HT-29 (cell line): Measurements from ENCODE around the gene UCP3. TPM values are rescaled to one million over a fixed set of nuclear protein-coding genes. Genes with fewer than 3 reads are reported as not detected.

Source experiments
- DNase-seq: peaks from one replicate; pipeline ENCODE4 v3.0.0-alpha.2; 2015; ENCODE audit warnings: low spot score
- total RNA-seq: library from RNA; depleted of rRNA; stranded (reverse); fragments of >200 nt; shearing (Covaris generic); gene quantifications from 2 replicates; pipeline ENCODE4 v1.2.3, GENCODE V29; 2014

Gene UCP3
- total RNA-seq, 1 experiment from 2014 or later: 0.64 TPM

DNA sequence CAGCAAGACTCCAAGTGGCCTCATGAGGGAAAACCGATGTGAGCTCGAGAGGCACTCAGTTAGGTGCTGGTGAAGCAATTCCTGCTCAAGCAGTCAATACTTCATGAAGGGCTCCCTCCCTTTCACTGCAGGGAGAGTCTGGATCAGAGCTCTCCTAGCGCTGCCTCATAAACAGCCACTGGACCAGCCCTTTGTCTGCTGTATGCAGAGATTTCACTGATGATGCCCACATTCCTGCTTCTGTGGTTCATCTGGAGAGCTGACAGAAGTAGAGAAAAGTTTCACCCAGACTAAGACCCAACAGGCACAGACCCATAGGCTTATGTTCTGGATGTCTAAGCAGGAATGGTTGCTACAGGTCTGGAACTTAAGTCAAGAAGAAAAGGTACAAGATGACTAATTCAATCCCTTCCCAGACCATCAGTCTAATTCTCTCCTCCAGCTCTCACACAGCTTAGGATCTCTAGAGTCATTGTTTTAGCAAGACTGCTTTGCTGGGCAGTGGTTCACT lies 30.3 kb downstream of the UCP3 start:
- no peak for DNase-seq

DNA sequence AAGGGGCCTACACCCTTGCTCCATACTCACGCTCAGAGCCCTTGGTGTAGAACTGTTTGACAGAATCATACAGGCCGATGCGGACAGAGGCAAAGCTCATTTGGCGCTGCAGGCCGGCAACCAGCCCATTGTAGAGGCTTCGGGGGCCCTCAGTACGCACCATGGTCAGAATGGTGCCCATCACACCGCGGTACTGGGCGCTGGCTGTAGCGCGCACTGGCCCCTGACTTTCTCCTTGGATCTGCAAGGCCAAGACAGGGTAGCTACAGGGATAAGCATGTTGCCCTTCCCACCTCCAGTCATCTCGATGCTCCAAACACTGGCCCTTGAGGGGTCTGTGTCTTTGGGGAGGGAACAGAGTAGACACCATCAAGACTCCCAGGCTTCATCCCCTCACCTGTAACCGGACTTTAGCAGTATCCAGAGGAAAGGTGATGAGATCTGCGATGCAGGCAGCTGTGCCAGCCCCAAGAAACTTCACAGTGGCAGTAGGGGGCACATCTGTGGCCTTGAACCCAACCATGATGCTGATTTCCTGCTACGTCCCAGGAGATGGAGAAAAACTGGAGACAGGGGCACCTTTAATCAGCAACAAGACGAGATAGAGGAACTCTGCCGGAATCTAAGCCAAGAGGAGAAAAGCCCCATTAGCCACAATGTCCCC lies 30.9 kb downstream of the UCP3 start:
- no peak for DNase-seq

DNA sequence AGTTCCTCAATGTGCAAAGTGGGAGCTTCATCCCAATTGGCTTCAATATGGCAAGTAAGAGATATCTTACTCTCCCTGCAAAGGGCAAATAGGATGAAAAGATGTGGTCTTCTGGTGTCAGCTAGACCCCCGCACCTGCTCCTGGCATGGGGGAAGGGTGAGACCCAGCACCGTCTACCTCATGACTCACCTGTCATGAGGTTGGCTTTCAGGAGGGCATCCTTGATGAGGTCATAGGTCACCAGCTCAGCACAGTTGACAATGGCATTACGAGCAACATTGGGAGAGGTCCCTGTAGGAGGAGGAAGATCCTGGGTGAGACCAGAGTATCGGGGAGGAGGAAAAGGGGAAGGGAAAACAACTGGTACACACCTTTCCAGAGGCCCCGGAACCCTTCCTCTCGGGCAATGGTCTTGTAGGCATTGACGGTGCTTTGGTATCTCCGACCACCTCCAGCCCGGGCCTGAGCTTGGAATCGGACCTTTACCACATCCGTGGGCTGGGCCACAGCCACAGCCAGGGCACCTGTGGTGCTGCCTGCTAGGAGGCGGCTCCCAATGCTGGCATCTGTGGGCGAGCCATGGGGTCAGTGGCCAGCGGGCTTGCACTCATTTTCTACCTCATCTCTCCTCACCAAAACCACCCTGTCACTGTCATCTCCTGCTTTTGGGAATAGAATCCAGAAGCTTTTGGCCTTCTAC lies 32.3 kb downstream of the UCP3 start:
- DNase-seq: no peak

DNA sequence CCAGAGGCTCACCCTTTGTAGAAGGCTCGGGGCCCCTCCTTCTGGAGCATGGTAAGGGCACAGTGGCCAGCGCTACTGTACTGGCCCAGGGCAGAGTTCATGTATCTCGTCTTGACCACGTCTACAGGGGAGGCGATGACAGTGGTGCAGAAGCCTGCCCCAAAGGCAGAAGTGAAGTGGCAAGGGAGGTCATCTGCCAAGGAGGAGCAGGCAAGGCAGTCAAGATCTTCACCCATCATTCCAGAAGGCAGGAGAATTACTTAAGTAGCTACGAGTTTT lies 33.5 kb downstream of the UCP3 start:
- DNase-seq: no peak

DNA sequence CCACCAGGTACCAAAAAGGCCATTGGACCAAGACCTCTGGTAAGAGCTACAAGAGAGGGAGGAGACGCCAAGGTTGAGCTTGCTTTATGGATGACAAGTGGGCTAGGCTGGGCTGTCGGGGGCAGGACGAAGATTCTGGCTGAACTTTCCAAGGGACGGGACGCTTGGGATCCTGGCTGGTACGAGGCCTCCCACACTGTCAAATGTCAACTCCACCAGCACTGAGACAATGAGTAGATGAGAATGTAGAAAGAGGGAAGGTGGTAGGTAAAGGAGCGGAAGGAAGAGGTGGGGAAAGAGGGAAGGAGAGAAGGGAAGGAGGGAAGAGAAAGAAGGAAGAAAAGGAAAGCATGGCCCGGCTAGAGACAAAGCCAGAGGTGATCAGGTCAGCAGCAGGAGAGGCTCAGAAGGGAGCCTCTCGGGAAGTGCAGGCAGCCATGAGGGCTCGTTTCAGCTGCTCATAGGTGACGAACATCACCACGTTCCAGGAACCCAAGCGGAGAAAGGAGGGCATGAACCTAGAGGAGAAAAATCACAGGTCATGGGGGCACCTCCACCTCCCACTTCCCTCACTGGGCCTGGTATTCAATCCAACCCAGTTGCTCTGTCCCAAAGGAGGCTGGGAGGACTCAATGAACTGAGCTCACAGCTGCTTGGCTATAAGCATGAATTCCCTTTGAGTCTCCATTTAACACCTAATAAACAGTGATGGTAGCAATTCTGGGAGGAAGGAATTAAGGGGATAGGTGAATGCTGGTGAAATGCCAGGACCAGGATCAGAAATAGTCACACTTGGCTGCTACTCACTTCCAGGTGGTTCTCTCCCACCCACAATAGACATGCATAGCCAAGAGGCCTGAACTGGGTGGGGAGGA lies 34.0 kb downstream of the UCP3 start:
- DNase-seq: peak; percentile 90

DNA sequence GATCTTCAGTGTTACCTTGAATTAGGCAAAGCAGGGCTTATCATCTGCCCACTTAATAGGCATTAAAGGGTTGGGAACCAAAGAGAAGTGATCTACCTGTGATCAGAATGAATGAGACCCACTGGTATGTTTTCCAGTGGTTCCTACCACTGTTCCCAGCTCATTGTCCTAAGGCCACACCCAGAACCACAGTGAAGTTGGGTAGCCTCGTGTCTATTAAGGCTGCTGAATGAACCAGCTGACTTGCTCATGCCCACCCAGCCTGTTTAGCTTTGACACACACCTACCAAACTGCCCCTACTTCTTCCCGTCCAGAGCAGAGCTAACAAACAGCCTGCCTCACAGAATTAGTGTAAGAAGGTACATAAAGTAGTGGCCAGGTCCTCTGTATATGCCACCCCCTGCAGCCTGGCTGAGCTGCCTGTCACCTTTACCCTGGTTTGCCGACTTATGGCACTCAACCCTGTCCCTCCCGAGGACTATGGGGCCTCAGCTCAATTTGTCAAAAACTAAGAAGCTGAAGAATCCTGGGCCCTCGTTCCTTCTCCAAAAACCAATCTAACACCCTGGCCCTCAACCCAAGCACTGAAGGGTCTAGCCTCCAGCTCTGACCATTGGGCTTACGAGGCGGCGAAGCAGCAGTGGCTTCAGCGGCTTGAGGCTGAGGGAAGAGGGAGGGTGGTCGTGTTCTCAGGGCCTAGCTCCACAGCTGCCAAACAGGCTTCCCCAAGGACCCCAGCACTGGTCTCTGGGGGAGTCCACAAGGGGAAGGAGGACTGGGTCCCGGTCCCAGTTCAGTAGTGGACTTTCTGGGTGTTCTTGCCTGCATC lies 36.0 kb downstream of the UCP3 start:
- DNase-seq: no peak

DNA sequence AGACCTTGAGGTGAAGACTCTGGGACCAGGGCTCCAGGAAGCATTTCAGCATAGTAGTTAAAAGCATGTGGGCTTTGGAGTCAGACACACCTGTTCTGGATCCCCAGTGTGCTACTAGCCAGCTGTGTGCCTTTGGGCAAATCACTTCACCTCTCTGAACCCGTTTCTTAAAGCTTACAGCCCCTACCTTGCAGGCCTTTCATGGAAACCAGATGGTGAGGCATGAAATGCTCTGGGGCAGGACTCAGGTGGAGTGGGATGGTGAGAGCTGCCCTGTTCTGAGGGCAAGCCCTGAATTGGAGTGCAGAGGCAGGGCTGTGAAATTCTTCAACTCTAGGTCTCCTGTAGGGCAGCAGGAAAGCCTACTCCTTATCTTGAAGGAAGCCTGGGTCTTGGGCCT lies 36.7 kb downstream of the UCP3 start:
- no peak for DNase-seq

DNA sequence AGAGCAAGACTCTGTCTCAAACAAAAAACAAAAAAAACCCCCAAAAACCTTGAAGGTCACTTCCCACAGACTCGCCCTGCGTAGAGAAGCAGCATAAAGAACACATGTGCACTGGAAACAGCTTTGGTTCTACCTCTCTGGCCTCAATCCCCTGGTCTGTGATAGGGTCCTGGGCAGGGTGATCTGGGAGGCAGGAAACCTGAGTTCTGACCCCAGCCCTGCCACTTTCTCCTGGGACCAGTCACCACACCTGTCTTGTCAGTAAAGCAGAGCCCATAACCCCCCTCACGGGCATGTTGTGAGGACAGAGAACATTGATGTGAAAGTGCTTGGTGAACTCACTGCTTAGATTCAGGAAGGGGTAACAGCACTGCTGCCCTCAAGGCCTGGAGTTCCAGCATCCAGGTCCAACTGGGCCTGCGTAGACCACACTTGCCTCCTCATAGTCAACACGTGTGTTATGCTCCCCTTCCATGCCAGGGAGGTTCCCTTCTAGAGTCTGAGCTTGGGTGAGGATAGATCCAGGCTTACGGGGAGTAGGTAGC lies 37.6 kb downstream of the UCP3 start:
- DNase-seq: no peak

DNA sequence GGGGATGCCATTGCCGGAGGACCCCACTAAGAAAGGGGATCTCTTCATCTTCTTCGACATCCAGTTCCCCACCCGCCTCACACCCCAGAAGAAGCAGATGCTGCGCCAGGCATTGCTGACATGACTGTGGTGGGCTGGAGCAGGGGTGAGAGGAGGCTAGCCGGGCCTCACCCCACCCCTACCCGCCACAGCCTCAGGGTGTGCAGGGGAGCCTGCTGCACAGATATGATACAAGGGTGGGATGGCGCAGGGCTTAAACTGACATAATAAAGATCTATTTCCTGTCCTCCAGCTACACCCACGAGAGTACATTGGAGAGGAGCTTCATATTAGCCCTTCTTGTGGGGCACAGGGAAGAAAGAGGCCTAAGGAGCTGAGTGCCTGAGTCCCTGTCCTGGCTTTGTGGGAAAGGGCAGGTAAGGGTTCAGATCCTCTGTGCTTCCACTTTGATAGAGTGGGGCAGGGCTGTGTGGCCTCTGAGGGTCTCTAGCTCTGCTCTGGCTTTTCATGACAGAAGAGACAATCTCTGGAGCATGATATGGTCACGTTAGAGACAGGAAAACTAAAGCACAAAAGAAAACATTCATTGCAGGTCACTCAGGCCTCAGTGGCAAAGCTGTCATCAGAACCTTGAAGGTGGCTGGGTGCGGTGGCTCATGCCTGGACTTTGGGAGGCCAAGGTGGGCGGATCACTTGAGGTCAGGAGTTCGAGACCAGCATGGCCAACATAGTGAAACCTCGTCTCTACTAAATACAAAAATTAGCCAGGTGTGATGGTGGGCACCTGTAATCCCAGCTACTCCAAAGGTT lies 38.7 kb downstream of the UCP3 start:
- DNase-seq: peak; percentile 45

DNA sequence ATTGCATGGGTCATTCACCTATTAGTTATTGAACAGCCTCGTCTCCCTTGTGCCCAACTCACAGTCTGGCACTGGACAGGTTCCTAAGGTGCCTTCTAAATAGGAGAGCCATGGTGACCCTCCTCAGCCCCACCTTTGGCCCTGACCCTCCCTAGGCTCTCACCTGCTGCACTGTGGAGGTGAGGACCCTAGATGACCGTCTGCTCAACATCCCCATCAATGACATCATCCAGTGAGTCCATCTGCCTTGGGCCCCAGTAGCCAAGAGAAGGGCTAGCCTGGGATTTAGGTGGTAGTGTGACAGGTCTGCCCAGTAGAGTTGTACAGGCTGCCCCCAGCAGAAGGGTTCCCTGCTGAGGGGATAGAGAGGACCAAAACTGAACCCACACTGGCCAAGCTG lies 39.8 kb downstream of the UCP3 start:
- DNase-seq: no peak

DNA sequence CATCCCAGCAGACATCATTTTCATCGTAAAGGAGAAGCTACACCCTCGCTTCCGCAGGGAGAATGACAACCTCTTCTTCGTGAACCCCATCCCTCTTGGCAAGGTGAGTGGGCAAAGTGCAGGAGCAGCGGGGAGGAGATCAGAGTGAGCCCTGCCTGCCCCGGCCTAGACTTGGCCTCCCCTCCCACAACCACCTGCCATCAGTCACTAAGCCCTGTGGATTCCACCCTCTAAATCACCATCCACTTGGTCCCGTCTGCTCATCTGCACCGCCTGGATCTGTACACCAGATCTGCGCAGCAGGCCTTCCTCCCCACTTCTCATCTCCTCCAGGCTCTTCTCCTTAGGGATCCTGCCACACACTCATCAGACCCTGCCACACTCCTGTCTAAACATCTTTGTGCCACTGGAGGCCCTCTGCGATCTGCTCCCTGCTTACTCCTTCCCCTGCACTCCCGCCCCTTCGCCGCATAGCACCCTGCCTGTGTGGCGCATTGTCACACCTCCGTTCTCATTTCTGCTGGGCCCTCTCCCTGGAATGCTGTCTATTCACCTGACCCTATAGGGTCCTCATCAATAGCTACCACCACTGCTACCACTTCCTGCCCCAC lies 40.4 kb downstream of the UCP3 start:
- DNase-seq: no peak

DNA sequence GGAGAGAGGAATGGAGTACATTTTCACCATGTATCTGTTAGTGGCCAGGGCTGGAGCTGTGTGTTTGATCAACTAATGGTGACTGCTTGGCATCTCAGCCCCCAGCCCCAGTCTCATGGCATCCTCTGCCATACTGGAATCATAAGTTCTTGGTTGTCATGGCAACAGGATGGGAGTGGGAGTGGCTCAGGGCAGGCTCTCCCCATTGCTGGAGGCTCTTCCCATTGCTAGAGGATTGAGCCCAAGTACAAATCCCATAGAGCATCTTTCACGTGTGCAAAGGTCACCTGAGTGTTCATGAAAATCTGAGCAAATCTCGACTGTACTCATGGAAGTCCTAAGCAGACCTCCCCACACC lies 43.1 kb downstream of the UCP3 start:
- DNase-seq: no peak

DNA sequence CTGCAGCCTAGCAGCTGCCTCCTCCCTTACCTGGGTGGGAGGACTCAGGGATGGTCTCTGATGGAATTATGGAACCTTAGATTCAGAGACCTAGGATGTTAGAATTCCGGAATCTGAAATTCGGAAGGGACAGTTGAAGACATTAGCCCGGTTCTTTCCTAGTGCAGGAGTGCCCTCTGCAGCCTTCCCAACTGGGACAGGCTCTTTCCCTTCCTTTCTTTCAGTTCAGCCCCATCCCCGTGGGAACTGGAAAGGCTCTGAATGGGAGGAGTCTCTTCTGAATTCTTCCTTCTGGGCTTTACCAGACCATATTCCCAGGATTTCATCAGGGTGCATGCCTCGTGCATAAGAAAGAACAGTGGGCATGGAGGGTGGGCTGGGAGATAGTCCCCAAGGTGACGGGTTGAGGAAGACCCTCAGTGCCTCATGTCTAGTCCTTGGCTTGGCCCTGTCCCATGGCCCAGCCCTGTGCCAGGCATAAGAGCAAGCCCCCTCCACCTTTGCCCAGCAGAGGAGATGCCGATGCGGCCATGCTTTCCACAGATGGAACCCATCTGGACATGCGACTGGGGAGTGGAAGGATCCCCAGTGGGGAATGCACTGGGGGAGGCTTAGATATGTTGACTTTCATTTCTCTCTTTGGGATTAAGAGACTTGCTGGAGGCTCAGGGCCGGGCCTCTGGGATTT lies 43.7 kb downstream of the UCP3 start:
- DNase-seq: no peak

DNA sequence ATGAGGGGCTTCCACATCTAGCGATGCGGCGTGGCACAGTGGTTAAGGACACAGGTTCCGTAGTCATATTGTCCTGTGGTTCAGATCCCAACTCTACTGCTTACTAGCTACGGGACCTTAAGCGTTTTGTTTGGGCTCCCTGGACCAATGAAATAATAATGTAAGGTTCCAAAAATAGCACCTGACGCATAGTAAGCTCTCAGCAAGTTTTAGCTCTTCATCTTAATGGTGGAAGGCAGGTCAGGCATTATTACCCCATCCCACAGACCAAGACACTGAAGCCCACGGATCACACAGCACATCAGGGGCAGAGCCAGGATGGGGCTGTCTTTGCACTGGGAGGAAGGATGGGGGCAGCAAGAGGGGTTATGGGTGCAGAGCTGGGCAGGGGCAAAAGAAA lies 45.0 kb downstream of the UCP3 start:
- no peak for DNase-seq

DNA sequence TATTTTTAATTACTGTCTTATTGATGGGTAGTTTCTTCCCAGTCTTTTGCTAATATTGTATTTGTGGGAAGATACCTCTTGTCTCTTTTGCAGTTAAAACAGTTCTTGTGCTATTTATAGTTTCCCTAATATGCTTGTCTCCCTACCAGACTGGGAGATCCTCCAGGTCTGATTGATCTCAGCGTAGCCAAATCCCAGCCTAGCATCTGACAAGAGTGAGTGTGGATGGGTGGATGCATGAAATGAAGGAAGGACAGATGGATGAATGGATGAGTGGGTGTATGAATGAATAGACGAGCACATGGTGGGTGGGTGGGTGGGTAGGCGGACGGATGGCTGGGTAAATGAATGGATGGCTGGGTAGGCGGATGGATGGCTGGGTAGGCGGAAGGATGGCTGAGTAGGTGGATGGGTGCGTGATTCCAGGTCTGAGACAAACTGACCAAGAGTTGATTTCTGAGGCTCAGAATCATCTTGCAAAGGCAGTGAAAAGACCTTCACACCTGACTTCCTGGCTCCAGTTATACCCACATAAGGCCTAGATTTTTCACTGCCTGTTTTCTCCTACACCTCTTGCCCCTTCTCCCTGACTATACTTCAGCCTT lies 46.7 kb downstream of the UCP3 start:
- no peak for DNase-seq

DNA sequence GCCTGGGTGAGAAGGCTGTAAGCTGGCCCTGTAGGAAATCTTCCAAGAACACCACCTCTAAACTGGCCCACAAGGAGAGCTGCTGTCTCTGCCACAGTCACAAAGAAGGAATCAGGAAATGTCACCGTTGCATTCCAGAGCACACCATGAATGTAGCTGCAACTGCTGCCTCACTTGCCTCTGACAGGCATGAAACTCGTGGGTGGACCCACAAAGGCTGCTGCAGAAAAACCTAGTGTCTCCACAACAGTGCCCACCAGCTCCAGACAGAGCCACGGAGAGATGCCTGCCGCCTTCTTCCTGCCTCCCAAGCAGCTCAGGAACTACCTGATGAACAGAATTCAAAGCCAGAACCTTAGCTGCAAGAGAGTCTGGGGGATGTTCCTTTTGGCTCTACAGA lies 47.6 kb downstream of the UCP3 start:
- DNase-seq: no peak

DNA sequence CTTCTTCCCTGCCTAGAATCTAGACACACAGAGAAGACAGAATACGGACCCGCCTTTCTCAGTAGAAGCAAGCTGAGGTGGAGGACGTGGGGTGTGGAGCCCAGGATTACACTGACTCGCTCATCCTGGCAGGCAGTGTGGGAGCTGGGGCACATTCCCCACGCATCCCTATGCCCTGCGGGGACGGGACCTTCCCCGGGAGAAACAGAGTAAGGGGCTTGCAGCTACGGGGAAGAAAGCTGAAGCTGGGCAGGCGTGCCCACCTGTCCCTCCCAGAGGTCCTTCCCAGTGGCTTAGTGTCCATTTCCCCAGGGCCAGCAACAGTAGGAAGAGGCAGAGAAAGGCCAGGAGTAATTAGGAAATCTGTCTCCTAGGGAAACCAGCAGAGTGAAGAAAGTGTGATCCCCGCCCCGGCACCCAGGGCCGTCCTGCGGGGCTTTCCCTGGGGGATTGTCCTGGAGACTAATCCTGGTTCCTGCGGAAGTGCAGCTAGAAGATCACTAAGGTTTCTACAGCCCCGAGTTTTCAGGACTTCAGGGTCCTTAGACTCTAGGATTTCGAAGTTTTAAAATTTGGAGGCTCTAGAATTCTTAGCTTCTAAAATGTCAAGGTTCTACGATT lies 50.3 kb downstream of the UCP3 start:
- DNase-seq: no peak

DNA sequence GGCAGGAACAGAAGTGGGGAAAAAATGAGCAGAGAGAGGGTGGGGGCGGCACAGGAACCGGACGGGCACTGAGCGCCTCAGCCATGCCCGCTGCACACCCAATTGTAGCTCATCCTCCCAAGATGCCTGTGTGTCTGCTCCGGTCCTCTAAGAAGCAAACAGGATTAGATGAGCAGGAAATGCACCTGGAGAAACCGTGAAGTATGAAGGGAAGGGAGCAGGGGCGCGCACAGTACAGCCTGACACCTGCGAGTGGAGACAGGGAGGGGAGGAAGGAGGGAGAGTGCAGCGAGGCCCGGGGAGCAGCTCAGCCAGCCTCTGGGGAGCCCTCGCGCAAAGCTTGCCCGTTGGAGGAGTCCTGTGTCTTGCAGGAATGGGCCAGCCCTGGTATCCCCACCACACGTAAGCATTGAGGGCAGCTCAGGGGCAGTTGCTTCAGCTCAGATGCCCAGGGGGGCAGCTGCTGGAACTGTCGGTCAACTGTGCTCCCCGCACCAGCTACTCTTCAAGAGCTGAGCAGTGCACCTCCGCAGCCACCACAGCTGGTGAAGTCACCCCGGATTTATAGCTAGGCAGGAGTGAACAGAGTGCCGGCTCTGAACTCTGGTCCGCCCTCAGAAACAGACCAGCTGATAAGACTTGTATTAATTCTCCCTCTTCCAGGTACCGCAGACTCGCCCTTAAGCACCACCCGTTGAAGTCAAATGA lies 51.1 kb downstream of the UCP3 start:
- DNase-seq: no peak
